ENCODE results near the gene ZNF236. TPM values are rescaled to one million over a fixed set of nuclear protein-coding genes. Genes with fewer than 3 reads are reported as not detected.

The ZNF236 gene
- total RNA-seq, 2 donors from 2014 or later: 11.7 to 12.1 TPM

DNA sequence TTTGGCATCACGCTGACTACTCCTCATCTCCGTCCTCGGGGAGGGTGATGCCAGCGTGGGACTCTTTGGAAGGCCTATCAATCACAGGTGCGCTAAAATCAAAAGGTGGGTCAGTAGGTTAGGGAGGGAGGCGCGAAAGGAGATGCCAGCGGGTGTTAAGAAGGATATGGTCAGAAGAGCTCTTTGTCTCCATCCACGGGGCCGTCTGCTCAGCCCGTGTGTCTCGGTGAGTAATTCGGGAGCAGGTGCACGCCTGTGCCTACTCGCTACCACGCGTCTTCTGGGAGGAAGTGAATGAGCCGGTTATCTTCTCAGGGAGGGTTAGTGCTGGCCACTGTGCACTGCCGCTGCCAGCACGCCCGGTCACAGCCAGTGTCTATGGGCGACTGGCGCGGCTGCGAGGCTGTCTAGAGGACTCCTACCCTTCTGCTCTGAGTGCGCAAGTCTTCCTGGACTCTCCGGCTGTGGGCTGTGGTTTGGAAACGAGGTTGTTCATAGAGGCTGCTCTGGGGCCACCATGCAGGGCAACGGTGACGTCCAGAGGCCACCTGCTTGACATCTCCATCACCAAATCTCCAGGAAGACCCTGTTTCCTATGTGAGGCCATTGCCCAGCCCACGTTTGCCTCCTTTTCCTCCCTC is 156.9 kb downstream of the ZNF236 start:
- intact Hi-C loops (cut with DNase I): no loop called here
- DNase-seq: no peak
- ATAC-seq: no peak

- intact Hi-C loops (cut with DNase I): loop anchor here in 1 of 2 donors (5.0 to 10.0 kb wide), 2 partner anchors 58 to 175 kb away; no protein-coding TSS in a partner anchor
- ATAC-seq (no peak), DNase-seq (no peak)
These were observed 157.5 kb downstream of the ZNF236 start for GRCh38 chr18:76979906-76980305.

- ATAC-seq: no peak
- intact Hi-C loops (cut with DNase I): loop anchor here in 1 of 2 donors (5.0 to 10.0 kb wide), 2 partner anchors 59 to 176 kb away; no protein-coding TSS in a partner anchor
- no peak for DNase-seq
These were observed 158.5 kb downstream of the ZNF236 start for GRCh38 chr18:76980663-76981395.

- intact Hi-C loops (cut with DNase I): loop anchor here in 1 of 2 donors (5.0 to 10.0 kb wide), 2 partner anchors 59 to 177 kb away; no protein-coding TSS in a partner anchor
- no peak for DNase-seq
- no peak for ATAC-seq
These were observed 159.1 kb downstream of the ZNF236 start for GRCh38 chr18:76981396-76981968.

DNA sequence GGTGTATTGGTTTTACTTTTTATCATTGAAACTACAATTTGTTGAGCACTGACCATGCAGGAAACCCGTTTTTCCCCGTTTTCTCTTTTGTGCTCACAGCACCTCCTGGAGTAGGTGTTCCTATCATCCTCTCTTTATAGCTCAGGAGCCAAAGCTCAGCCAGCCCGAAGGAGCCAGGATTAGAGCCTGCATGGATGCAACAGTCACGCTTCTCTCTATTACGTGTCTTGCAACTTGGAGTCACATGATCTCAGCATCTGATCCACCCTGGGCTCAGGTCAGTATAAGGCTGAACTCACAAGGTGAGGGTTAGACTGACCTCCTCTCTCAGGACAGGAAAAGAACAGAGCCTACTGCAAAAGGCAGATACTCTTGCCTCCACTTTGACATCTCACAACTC is 159.7 kb downstream of the ZNF236 start:
- DNase-seq (no peak), ATAC-seq (no peak)
- intact Hi-C loops (cut with DNase I): loop anchor here in 1 of 2 donors (5.0 to 10.0 kb wide), 2 partner anchors 60 to 177 kb away; no protein-coding TSS in a partner anchor

DNA sequence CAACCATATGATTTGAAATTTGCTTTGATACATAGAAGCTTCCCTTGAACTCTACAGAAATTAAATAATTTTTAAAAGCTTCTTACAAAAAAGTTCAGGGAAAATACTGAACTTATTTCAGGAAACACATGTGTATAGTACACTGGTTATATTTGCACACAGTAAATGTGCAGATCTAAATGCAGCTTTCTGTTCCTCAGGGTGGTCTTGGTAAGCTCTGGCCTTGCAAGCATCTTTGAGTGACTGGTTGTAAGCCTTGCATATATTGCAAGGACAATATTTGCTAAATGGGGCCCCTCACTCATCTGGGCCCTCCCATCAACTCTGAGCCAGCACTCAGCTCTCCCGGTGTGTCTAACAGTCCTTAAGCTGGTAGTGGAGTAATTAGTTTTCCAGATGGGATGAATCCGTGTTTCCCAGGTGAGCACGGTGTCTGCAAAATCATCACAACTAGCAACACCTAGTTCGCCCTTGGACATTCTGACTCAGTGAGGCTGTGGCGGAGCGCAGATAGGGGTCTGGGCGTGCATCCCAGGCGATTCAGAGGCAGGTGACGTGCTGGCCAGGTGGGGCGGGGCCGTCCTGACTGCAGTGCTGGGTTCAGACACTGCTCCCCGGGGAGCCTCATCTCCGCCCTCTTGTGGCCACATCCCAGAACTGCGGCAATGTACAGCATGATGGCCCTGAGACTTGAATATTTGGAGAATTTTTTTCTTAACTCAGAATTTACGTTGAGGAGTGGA is 160.7 kb downstream of the ZNF236 start:
- intact Hi-C loops (cut with DNase I): loop anchor here in 1 of 2 donors (5.0 to 10.0 kb wide), 2 partner anchors 61 to 178 kb away; no protein-coding TSS in a partner anchor
- peak; percentile 84 for DNase-seq
- ATAC-seq: peak; percentile 82 to 91

- DNase-seq: no peak
- ATAC-seq: no peak
These were observed 161.3 kb downstream of the ZNF236 start for GRCh38 chr18:76983613-76984051.

GRCh38 chr18:76984193-76985155 is 162.1 kb downstream of the ZNF236 start:
- ATAC-seq: no peak
- DNase-seq: no peak

More at GRCh38 chr18:76983613-76984051, 161.3 kb downstream of the ZNF236 start:
- intact Hi-C loops (cut with DNase I): loop anchor here in 1 of 2 donors (5.0 to 10.0 kb wide), 2 partner anchors 61 to 179 kb away; no protein-coding TSS in a partner anchor

GRCh38 chr18:76985156-76985950 is 163.0 kb downstream of the ZNF236 start:
- no peak for ATAC-seq

More at GRCh38 chr18:76984193-76985155, 162.1 kb downstream of the ZNF236 start:
- intact Hi-C loops (cut with DNase I): loop anchor here in 1 of 2 donors (5.0 to 10.0 kb wide), 2 partner anchors 62 to 180 kb away; no protein-coding TSS in a partner anchor

DNA sequence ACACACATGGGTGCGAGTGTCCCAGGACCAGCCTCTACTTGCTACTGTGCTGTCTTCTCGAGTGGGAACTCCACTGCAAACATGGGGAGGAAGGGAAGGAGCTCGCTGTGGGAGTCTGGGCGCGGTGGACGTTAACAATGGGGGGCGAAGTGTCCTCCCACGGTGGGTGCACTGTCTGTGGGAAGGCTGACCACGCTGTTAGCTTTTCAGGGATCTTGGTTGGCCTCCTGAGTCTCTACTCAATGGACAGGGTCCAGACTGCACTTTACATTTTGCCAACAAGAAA is 163.5 kb downstream of the ZNF236 start:
- no peak for ATAC-seq
- intact Hi-C loops (cut with DNase I): loop anchor here in 1 of 2 donors (10.0 kb wide), 1 partner anchor 181 kb away; no protein-coding TSS in a partner anchor
- no peak for DNase-seq

More at GRCh38 chr18:76985156-76985950, 163.0 kb downstream of the ZNF236 start:
- no peak for DNase-seq
- intact Hi-C loops (cut with DNase I): loop anchor here in 1 of 2 donors (10.0 kb wide), 1 partner anchor 181 kb away; no protein-coding TSS in a partner anchor

DNA sequence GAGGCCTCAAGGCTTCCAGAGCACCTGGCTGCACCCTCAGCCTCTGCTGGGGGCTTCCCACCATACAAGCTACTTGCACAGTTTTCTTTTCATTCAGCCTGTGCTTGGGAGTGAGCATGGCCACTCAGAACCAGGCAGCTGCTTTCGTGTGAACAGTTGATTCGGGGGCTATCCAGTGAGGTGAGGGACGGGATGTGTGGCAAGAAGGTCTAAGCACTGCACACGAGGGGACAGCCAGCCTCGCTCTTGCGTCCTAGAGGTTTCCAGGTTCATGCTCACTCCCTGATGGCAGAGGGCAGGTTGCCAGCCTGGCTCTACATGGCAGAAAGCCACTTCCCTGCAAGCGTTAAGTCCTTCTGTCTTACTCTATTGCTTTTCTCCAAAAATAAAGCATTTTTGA is 164.0 kb downstream of the ZNF236 start:
- DNase-seq (no peak), ATAC-seq (no peak)
- intact Hi-C loops (cut with DNase I): loop anchor here in 1 of 2 donors (10.0 kb wide), 1 partner anchor 182 kb away; no protein-coding TSS in a partner anchor

- intact Hi-C loops (cut with DNase I): loop anchor here in 1 of 2 donors (10.0 kb wide), 1 partner anchor 183 kb away; no protein-coding TSS in a partner anchor
- DNase-seq (no peak), ATAC-seq (peak in 1 of 2 donors; percentile 59)
These were observed 165.9 kb downstream of the ZNF236 start for GRCh38 chr18:76988031-76988826.

DNA sequence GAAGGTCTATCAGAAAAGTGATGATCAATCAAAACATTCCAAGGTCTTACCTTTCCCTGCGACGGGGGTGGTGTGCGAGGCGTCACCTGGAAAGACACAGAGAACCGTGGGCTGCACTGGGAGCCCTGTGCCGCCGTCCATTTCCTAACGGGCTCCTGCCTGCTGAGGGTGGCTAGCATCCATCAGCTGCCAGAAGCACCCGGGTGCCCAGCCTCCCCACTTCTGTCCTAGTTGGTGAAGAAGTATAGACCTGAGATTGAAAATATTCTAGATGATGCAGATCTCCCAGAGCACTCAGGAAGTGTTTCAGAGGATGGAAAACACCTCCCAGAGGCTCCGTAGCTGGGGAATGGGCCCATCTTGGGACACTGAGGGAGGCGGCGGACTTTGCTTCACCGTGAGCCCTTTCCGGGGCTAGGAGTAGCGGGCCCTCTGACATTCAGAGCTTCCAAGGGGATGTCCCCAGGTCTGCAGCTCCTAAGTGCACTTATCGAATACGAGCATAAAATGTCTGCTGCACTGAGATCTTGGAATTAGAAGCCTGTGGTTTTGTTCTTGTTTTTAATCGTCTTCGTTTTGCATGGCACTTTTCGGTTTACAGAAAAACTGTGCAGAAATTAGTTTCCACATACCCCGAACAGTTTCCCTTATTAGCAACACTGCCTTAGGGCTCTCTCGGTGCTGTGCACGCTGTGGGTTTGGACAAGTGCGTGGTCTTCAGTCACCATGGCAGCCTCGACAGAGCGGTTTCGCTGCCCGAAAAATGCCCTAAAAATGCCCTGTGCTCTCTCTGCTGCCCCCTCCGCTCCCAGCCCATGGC is 166.7 kb downstream of the ZNF236 start:
- ATAC-seq: no peak
- intact Hi-C loops (cut with DNase I): loop anchor here in 1 of 2 donors (10.0 kb wide), 1 partner anchor 184 kb away; no protein-coding TSS in a partner anchor
- no peak for DNase-seq

- intact Hi-C loops (cut with DNase I): loop anchor here in 1 of 2 donors (10.0 kb wide), 1 partner anchor 185 kb away; no protein-coding TSS in a partner anchor
These were observed 167.4 kb downstream of the ZNF236 start for GRCh38 chr18:76989647-76990190.

More at GRCh38 chr18:76989647-76990190, 167.4 kb downstream of the ZNF236 start:
- DNase-seq (no peak), ATAC-seq (no peak)
